ENCODE data around the gene PDS5B.

DNA sequence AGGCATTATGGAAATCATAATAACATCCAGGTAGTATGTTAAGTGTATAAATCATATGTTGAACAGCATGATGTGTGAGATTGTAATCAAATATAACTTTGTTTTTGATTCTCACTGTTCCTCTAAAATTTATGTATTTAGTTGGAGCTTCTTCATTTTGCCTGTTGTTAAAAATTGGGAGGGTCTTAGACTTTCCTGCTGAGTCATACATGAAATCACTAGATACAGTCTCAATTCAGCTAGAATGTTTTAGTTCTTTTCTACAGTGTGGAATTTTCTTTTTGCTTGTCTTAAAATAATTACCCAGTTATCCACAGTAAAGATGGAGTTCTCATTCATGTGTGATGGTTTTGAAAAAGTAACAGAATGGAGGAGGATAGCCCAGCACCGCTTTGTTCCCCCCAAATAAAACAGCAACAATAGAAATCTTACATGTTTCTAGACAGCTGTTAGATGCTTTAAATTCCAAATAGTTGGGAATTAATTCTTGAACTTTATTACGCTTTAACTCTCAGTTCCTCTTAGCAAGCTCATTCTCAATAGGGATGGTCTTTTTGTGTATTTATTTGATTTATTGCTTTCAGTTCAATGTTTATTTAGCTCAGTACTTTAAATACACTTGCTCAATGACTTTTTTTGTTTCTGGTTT, 109.5 kb downstream of the PDS5B start:
- TF ChIP-seq HNF4A (conservative IDR thresholded peaks at IDR 0.05) (no peak), JUND (IDR thresholded peaks at IDR 0.05) (no peak), FOXA1 (IDR thresholded peaks at IDR 0.05) (no peak), TAF1 (conservative IDR thresholded peaks at IDR 0.05) (no peak), EGR1 (IDR thresholded peaks at IDR 0.05; ENCODE audit: low read depth in 2 of 2) (no peak)
- TF ChIP-seq, protein P1, sequence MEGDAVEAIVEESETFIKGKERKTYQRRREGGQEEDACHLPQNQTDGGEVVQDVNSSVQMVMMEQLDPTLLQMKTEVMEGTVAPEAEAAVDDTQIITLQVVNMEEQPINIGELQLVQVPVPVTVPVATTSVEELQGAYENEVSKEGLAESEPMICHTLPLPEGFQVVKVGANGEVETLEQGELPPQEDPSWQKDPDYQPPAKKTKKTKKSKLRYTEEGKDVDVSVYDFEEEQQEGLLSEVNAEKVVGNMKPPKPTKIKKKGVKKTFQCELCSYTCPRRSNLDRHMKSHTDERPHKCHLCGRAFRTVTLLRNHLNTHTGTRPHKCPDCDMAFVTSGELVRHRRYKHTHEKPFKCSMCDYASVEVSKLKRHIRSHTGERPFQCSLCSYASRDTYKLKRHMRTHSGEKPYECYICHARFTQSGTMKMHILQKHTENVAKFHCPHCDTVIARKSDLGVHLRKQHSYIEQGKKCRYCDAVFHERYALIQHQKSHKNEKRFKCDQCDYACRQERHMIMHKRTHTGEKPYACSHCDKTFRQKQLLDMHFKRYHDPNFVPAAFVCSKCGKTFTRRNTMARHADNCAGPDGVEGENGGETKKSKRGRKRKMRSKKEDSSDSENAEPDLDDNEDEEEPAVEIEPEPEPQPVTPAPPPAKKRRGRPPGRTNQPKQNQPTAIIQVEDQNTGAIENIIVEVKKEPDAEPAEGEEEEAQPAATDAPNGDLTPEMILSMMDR (IDR thresholded peaks at IDR 0.05; ENCODE audit: low read depth, low read length, missing input control): no peak
- TF ChIP-seq, protein P2, sequence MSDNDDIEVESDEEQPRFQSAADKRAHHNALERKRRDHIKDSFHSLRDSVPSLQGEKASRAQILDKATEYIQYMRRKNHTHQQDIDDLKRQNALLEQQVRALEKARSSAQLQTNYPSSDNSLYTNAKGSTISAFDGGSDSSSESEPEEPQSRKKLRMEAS (IDR thresholded peaks at IDR 0.05): no peak

Measured in liver (tissue), 3 donors.